ENCODE data around the gene RANBP1. TPM values are rescaled to one million over a fixed set of nuclear protein-coding genes. Genes with fewer than 3 reads are reported as not detected.

Gene RANBP1
- total and polyA plus RNA-seq, 2 of the 13 experiments (the other 11 are each of a cell fraction or from before 2014, with no cell fraction given), result 181 to 492 TPM

DNA sequence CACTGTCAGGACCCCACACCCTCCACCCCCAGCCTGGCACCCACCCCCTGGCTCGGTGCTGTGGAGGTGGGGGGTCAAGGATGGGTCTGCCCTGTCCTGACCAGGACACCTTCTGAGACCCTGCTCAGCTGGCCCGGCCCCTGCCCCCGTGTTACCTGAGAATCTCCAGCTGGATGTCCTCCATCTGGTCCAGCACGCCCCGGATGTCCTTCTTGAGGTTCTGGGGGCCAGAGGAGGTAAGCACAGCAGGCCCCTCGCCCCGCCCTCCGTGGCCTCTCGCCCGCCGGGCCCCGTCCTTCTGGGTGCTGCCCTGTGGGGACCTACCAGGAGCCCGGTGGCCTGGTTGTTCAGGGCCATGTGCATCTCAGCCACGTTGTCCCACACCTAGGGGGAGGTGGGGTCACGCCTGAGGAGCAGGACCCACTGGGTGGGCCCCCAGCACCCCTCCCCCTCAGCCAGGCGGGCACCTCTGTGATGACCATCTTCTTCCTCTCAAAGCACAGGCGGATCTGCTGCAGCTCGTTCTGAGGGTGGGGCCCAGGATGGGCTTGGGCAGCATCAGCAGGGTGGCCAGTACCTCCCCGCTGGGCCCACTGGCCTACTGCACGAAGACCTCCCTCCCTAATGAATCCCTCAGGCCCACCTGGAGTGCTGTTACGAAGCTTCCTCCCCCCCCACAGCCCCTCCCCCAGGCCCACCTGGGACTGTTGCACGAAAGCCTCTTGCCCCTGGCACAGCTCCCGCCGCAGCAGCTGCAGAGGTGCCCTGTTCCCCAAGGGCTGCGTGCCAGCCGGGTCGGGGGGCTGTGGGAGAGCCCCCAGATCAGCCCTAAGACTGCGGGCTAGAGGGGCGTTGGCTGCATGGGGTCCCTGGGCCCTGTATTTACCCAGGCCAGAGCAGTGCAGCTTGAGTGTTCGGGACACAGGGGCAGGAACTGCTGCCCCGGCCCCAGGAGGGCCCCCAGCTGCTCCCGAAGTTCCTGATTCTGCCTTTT lies 33.6 kb downstream of the RANBP1 start (continued):
- TF ChIP-seq, protein P1, sequence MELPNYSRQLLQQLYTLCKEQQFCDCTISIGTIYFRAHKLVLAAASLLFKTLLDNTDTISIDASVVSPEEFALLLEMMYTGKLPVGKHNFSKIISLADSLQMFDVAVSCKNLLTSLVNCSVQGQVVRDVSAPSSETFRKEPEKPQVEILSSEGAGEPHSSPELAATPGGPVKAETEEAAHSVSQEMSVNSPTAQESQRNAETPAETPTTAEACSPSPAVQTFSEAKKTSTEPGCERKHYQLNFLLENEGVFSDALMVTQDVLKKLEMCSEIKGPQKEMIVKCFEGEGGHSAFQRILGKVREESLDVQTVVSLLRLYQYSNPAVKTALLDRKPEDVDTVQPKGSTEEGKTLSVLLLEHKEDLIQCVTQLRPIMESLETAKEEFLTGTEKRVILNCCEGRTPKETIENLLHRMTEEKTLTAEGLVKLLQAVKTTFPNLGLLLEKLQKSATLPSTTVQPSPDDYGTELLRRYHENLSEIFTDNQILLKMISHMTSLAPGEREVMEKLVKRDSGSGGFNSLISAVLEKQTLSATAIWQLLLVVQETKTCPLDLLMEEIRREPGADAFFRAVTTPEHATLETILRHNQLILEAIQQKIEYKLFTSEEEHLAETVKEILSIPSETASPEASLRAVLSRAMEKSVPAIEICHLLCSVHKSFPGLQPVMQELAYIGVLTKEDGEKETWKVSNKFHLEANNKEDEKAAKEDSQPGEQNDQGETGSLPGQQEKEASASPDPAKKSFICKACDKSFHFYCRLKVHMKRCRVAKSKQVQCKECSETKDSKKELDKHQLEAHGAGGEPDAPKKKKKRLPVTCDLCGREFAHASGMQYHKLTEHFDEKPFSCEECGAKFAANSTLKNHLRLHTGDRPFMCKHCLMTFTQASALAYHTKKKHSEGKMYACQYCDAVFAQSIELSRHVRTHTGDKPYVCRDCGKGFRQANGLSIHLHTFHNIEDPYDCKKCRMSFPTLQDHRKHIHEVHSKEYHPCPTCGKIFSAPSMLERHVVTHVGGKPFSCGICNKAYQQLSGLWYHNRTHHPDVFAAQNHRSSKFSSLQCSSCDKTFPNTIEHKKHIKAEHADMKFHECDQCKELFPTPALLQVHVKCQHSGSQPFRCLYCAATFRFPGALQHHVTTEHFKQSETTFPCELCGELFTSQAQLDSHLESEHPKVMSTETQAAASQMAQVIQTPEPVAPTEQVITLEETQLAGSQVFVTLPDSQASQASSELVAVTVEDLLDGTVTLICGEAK (IDR thresholded peaks at IDR 0.05), result no peak
- TF ChIP-seq, protein P1 (CRISPR knock-in tag; IDR thresholded peaks at IDR 0.05), result no peak
- TF ChIP-seq, protein P2, sequence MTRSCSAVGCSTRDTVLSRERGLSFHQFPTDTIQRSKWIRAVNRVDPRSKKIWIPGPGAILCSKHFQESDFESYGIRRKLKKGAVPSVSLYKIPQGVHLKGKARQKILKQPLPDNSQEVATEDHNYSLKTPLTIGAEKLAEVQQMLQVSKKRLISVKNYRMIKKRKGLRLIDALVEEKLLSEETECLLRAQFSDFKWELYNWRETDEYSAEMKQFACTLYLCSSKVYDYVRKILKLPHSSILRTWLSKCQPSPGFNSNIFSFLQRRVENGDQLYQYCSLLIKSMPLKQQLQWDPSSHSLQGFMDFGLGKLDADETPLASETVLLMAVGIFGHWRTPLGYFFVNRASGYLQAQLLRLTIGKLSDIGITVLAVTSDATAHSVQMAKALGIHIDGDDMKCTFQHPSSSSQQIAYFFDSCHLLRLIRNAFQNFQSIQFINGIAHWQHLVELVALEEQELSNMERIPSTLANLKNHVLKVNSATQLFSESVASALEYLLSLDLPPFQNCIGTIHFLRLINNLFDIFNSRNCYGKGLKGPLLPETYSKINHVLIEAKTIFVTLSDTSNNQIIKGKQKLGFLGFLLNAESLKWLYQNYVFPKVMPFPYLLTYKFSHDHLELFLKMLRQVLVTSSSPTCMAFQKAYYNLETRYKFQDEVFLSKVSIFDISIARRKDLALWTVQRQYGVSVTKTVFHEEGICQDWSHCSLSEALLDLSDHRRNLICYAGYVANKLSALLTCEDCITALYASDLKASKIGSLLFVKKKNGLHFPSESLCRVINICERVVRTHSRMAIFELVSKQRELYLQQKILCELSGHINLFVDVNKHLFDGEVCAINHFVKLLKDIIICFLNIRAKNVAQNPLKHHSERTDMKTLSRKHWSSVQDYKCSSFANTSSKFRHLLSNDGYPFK (CRISPR knock-in tag; IDR thresholded peaks at IDR 0.05; ENCODE audit: borderline replicate concordance), result no peak
- TF ChIP-seq, protein P3, sequence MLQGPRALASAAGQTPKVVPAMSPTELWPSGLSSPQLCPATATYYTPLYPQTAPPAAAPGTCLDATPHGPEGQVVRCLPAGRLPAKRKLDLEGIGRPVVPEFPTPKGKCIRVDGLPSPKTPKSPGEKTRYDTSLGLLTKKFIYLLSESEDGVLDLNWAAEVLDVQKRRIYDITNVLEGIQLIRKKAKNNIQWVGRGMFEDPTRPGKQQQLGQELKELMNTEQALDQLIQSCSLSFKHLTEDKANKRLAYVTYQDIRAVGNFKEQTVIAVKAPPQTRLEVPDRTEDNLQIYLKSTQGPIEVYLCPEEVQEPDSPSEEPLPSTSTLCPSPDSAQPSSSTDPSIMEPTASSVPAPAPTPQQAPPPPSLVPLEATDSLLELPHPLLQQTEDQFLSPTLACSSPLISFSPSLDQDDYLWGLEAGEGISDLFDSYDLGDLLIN (CRISPR knock-in tag; IDR thresholded peaks at IDR 0.05; ENCODE audit: borderline replicate concordance), result no peak
- TF ChIP-seq, protein P4, sequence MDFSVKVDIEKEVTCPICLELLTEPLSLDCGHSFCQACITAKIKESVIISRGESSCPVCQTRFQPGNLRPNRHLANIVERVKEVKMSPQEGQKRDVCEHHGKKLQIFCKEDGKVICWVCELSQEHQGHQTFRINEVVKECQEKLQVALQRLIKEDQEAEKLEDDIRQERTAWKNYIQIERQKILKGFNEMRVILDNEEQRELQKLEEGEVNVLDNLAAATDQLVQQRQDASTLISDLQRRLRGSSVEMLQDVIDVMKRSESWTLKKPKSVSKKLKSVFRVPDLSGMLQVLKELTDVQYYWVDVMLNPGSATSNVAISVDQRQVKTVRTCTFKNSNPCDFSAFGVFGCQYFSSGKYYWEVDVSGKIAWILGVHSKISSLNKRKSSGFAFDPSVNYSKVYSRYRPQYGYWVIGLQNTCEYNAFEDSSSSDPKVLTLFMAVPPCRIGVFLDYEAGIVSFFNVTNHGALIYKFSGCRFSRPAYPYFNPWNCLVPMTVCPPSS (IDR thresholded peaks at IDR 0.05), result no peak
- TF ChIP-seq, protein P5, sequence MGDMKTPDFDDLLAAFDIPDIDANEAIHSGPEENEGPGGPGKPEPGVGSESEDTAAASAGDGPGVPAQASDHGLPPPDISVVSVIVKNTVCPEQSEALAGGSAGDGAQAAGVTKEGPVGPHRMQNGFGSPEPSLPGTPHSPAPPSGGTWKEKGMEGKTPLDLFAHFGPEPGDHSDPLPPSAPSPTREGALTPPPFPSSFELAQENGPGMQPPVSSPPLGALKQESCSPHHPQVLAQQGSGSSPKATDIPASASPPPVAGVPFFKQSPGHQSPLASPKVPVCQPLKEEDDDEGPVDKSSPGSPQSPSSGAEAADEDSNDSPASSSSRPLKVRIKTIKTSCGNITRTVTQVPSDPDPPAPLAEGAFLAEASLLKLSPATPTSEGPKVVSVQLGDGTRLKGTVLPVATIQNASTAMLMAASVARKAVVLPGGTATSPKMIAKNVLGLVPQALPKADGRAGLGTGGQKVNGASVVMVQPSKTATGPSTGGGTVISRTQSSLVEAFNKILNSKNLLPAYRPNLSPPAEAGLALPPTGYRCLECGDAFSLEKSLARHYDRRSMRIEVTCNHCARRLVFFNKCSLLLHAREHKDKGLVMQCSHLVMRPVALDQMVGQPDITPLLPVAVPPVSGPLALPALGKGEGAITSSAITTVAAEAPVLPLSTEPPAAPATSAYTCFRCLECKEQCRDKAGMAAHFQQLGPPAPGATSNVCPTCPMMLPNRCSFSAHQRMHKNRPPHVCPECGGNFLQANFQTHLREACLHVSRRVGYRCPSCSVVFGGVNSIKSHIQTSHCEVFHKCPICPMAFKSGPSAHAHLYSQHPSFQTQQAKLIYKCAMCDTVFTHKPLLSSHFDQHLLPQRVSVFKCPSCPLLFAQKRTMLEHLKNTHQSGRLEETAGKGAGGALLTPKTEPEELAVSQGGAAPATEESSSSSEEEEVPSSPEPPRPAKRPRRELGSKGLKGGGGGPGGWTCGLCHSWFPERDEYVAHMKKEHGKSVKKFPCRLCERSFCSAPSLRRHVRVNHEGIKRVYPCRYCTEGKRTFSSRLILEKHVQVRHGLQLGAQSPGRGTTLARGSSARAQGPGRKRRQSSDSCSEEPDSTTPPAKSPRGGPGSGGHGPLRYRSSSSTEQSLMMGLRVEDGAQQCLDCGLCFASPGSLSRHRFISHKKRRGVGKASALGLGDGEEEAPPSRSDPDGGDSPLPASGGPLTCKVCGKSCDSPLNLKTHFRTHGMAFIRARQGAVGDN (CRISPR knock-in tag; IDR thresholded peaks at IDR 0.05), result no peak
